ENCODE data around the gene ALG10.
"Not testable (repeated sequence)": the region's sequence is repeated elsewhere in the genome, so short reads cannot be mapped to it uniquely, and the experiment has no call there.

ALG10 gene

DNA sequence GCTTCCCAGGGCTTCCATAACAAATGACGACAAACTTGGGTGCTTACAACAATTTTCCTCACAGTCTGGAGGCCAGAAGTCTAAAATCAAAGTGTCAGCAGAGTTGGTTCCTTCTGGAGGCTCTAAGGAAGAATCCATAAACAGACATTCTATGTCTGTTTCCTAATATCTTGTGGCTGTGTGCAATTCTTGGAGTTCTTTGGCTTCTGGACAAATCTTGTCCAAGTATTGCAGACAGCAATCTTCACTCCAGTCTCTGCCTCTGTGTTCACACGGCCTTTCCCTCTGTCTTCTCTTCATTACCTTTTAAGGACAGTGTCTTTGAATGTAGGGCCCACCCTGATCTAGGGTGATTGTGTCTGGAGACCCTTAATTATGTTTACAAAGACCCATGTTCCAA lies 5.4 kb downstream of the ALG10 start:
- H3K27me3 ChIP-seq (ENCODE audit: control insufficient read depth, insufficient read depth, low read length, poor library complexity, severe bottlenecking); H3K4me1 ChIP-seq (ENCODE audit: control insufficient read depth, insufficient read depth, low read length); H3K27ac ChIP-seq (ENCODE audit: insufficient read depth, low read depth, low read length, poor library complexity, severe bottlenecking); H3K36me3 ChIP-seq (ENCODE audit: control insufficient read depth, insufficient read depth, low read length); H3K9me3 ChIP-seq (ENCODE audit: control insufficient read depth, low read length); H3K4me3 ChIP-seq (ENCODE audit: insufficient read depth, low read depth, low read length): not testable (repeated sequence)
- WGBS, 2 experiments = 90 to 100% methylated on average over 2 of the region's 2 CpGs

DNA sequence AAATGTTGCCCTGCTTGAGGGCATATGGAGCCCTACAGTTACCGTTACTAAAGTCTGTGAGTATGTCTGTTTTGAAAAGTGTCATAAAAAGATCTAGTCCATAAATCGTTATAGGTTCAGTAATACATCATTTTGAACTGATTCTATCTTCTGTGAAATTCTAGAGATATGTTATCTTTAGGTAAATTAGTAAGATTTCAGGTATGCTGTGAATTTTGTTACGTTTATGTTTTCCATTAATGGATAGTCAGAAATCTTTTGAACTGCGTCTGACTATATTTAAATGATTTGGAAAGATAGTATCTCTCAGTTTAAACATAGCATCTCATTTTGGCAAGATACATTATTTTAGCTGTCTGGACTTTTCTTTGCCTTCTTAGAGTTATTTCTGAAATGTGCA lies 8.3 kb downstream of the ALG10 start:
- Histone ChIP-seq H3K9me3 (ENCODE audit: control insufficient read depth, low read length) (no peaks in the 10 kb centered on the region), H3K4me1 (ENCODE audit: control insufficient read depth, insufficient read depth, low read length) (no peaks in the 10 kb centered on the region), H3K27ac (ENCODE audit: insufficient read depth, low read depth, low read length, poor library complexity, severe bottlenecking) (no peak overlapping the region), H3K4me3 (ENCODE audit: insufficient read depth, low read depth, low read length) (no peak overlapping the region), H3K27me3 (ENCODE audit: control insufficient read depth, insufficient read depth, low read length, poor library complexity, severe bottlenecking) (no peaks in the 10 kb centered on the region), H3K36me3 (ENCODE audit: control insufficient read depth, insufficient read depth, low read length) (no peaks in the 10 kb centered on the region)
- 92 to 93% methylated on average over 4 of the region's 4 CpGs for WGBS, 2 experiments

- Histone ChIP-seq H3K27me3 (ENCODE audit: control insufficient read depth, insufficient read depth, low read length, poor library complexity, severe bottlenecking) (no peaks in the 10 kb centered on the region), H3K27ac (ENCODE audit: insufficient read depth, low read depth, low read length, poor library complexity, severe bottlenecking) (no peak overlapping the region), H3K4me1 (ENCODE audit: control insufficient read depth, insufficient read depth, low read length) (no peaks in the 10 kb centered on the region), H3K4me3 (ENCODE audit: insufficient read depth, low read depth, low read length) (no peak overlapping the region), H3K9me3 (ENCODE audit: control insufficient read depth, low read length) (no peaks in the 10 kb centered on the region), H3K36me3 (ENCODE audit: control insufficient read depth, insufficient read depth, low read length) (no peaks in the 10 kb centered on the region)
- WGBS, 2 experiments = no CpG with 5 or more reads among the region's 1 CpG
Observed at GRCh38 chr12:34033628-34034296, 11.5 kb downstream of the ALG10 start.

DNA sequence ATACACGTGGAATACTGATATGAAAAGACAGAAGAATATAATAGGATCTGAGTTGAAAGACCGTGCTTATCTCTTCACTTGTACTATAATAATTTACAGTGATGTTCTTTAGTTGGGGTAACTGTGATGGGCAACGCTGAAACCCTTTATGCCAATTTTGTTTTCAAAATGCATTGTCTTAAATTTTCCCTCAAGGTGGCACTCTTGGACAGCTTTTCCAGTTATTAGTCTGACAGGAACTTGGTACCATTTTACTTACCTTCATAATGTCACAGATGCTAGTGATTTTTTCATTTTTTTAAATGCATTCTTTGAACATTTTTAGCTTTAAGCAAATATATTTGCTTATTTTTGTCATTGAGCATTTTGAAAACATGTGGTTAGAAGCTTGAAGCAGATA lies 16.1 kb downstream of the ALG10 start:
- not testable (repeated sequence) for H3K4me1 ChIP-seq (ENCODE audit: control insufficient read depth, insufficient read depth, low read length); H3K4me3 ChIP-seq (ENCODE audit: insufficient read depth, low read depth, low read length); H3K27ac ChIP-seq (ENCODE audit: insufficient read depth, low read depth, low read length, poor library complexity, severe bottlenecking); H3K27me3 ChIP-seq (ENCODE audit: control insufficient read depth, insufficient read depth, low read length, poor library complexity, severe bottlenecking); H3K9me3 ChIP-seq (ENCODE audit: control insufficient read depth, low read length); H3K36me3 ChIP-seq (ENCODE audit: control insufficient read depth, insufficient read depth, low read length)
- 90 to 95% methylated on average over 2 to 3 of the region's 3 CpGs for WGBS, 2 experiments

- Histone ChIP-seq H3K4me1 (ENCODE audit: control insufficient read depth, insufficient read depth, low read length) (no peaks in the 10 kb centered on the region), H3K27me3 (ENCODE audit: control insufficient read depth, insufficient read depth, low read length, poor library complexity, severe bottlenecking) (no peaks in the 10 kb centered on the region), H3K4me3 (ENCODE audit: insufficient read depth, low read depth, low read length) (no peak overlapping the region), H3K36me3 (ENCODE audit: control insufficient read depth, insufficient read depth, low read length) (no peaks in the 10 kb centered on the region), H3K9me3 (ENCODE audit: control insufficient read depth, low read length) (peaks cover 7% of the 10 kb centered on the region), H3K27ac (ENCODE audit: insufficient read depth, low read depth, low read length, poor library complexity, severe bottlenecking) (no peak overlapping the region)
Observed at GRCh38 chr12:34046570-34046969, 24.3 kb downstream of the ALG10 start.

GRCh38 chr12:34047855-34048254 lies 25.6 kb downstream of the ALG10 start:
- H3K4me3 ChIP-seq (ENCODE audit: insufficient read depth, low read depth, low read length); H3K9me3 ChIP-seq (ENCODE audit: control insufficient read depth, low read length); H3K27me3 ChIP-seq (ENCODE audit: control insufficient read depth, insufficient read depth, low read length, poor library complexity, severe bottlenecking); H3K36me3 ChIP-seq (ENCODE audit: control insufficient read depth, insufficient read depth, low read length); H3K27ac ChIP-seq (ENCODE audit: insufficient read depth, low read depth, low read length, poor library complexity, severe bottlenecking); H3K4me1 ChIP-seq (ENCODE audit: control insufficient read depth, insufficient read depth, low read length): not testable (repeated sequence)
- WGBS, 2 experiments = 69 to 88% methylated on average over 2 of the region's 2 CpGs

GRCh38 chr12:34048714-34049113 lies 26.4 kb downstream of the ALG10 start:
- no peaks in the 10 kb centered on the region for H3K4me1 ChIP-seq (ENCODE audit: control insufficient read depth, insufficient read depth, low read length)
- no peaks in the 10 kb centered on the region for H3K36me3 ChIP-seq (ENCODE audit: control insufficient read depth, insufficient read depth, low read length)
- no peak overlapping the region for H3K27ac ChIP-seq (ENCODE audit: insufficient read depth, low read depth, low read length, poor library complexity, severe bottlenecking)
- H3K27me3 ChIP-seq (ENCODE audit: control insufficient read depth, insufficient read depth, low read length, poor library complexity, severe bottlenecking) = no peaks in the 10 kb centered on the region
- H3K4me3 ChIP-seq (ENCODE audit: insufficient read depth, low read depth, low read length) = no peak overlapping the region
- WGBS, 2 experiments = 86 to 91% methylated on average over 2 of the region's 2 CpGs
- H3K9me3 ChIP-seq (ENCODE audit: control insufficient read depth, low read length) = peaks cover 9% of the 10 kb centered on the region

- Histone ChIP-seq H3K4me1 (ENCODE audit: control insufficient read depth, insufficient read depth, low read length) (no peaks in the 10 kb centered on the region), H3K36me3 (ENCODE audit: control insufficient read depth, insufficient read depth, low read length) (no peaks in the 10 kb centered on the region), H3K4me3 (ENCODE audit: insufficient read depth, low read depth, low read length) (no peak overlapping the region), H3K9me3 (ENCODE audit: control insufficient read depth, low read length) (peaks cover 9% of the 10 kb centered on the region), H3K27ac (ENCODE audit: insufficient read depth, low read depth, low read length, poor library complexity, severe bottlenecking) (no peak overlapping the region), H3K27me3 (ENCODE audit: control insufficient read depth, insufficient read depth, low read length, poor library complexity, severe bottlenecking) (no peaks in the 10 kb centered on the region)
- 64 to 88% methylated on average over 1 of the region's 1 CpG for WGBS, 2 experiments
Observed at GRCh38 chr12:34051486-34051885, 29.2 kb downstream of the ALG10 start.

GRCh38 chr12:34054938-34055337 lies 32.6 kb downstream of the ALG10 start:
- no peak overlapping the region for H3K4me3 ChIP-seq (ENCODE audit: insufficient read depth, low read depth, low read length)
- WGBS, 2 experiments = 14 to 61% methylated on average over 1 of the region's 1 CpG

More at GRCh38 chr12:34054938-34055337, 32.6 kb downstream of the ALG10 start:
- H3K4me1 ChIP-seq (ENCODE audit: control insufficient read depth, insufficient read depth, low read length) = no peaks in the 10 kb centered on the region
- H3K36me3 ChIP-seq (ENCODE audit: control insufficient read depth, insufficient read depth, low read length) = no peaks in the 10 kb centered on the region
- H3K27ac ChIP-seq (ENCODE audit: insufficient read depth, low read depth, low read length, poor library complexity, severe bottlenecking) = no peak overlapping the region
- no peaks in the 10 kb centered on the region for H3K27me3 ChIP-seq (ENCODE audit: control insufficient read depth, insufficient read depth, low read length, poor library complexity, severe bottlenecking)
- peaks cover 5% of the 10 kb centered on the region for H3K9me3 ChIP-seq (ENCODE audit: control insufficient read depth, low read length)

All from ectodermal cell (in vitro differentiated cells).